GM13977 (cell line): ENCODE results near the gene KRT36.

Experiments
- DNase-seq: peaks from one replicate; pipeline ENCODE4 v3.0.0; 2012; ENCODE audit warnings: low spot score
- in situ Hi-C: fragments of 300-500 bp; cut with MboI; formaldehyde crosslinking; loops from one replicate; pipeline ENCODE4 v1.12.0; 2022; ENCODE audit warnings: low sequenced_read_pairs, low pct_unique_long_range_greater_than_20kb, mixed read lengths, inconsistent platforms; ENCODE audit not compliant: unreplicated experiment
- TF ChIP-seq, protein P1 (sequence below): IDR thresholded peaks from 2 replicates; pipeline ENCODE4 v1.5.1; 2012; ENCODE audit warnings: mild to moderate bottlenecking, control low read depth; ENCODE audit not compliant: insufficient read depth; ENCODE audit errors: extremely low read depth, missing control alignments

Gene KRT36

DNA sequence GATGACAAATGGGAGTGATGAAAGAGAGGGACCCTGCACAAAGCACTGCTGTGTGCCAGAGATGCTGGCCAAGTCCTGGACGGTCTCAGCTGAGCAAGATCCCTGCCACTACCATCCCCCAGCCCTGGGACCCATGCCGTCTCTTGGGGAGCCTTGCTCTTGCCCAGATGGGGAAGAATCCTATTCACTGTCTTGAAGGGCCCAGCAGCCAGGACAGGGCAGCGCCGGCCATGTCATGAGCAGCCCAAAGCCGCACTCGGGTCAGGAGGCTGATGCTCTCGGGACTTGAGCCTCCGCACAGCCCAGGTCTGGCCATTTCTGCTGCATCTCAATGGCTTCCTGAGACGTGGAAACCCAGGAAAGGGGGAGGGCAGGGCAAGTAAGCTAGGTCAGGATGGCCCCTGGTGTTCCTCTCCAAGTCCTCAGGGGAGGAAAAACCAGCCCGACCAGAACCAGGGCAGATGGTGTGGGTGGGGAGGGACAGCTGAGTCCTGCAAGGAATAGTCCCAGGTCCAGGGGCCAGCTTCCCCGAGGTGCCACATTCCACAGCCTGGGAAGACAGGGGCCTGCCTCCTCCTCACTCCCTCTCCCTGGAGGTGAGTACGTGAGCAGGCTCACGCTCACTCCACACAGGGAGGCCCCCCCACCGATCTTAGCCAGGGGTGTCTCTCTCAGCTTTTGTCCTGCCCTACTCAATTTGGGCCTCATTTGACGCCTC, 46.2 kb upstream of the KRT36 start:
- in situ Hi-C loops: no loop called here
- DNase-seq: no peak
- TF ChIP-seq, protein P1, sequence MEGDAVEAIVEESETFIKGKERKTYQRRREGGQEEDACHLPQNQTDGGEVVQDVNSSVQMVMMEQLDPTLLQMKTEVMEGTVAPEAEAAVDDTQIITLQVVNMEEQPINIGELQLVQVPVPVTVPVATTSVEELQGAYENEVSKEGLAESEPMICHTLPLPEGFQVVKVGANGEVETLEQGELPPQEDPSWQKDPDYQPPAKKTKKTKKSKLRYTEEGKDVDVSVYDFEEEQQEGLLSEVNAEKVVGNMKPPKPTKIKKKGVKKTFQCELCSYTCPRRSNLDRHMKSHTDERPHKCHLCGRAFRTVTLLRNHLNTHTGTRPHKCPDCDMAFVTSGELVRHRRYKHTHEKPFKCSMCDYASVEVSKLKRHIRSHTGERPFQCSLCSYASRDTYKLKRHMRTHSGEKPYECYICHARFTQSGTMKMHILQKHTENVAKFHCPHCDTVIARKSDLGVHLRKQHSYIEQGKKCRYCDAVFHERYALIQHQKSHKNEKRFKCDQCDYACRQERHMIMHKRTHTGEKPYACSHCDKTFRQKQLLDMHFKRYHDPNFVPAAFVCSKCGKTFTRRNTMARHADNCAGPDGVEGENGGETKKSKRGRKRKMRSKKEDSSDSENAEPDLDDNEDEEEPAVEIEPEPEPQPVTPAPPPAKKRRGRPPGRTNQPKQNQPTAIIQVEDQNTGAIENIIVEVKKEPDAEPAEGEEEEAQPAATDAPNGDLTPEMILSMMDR: no peak

- DNase-seq: no peak
- in situ Hi-C loops: no loop called here
- TF ChIP-seq, protein P1: no peak
Observed at GRCh38 chr17:41534899-41535546, 45.3 kb upstream of the KRT36 start.

GRCh38 chr17:41533613-41534012, 43.9 kb upstream of the KRT36 start:
- DNase-seq: no peak
- in situ Hi-C loops: no loop called here
- TF ChIP-seq, protein P1: no peak

GRCh38 chr17:41532947-41533570, 43.3 kb upstream of the KRT36 start:
- in situ Hi-C loops: no loop called here
- DNase-seq: no peak
- TF ChIP-seq, protein P1: no peak

- in situ Hi-C loops: no loop called here
- TF ChIP-seq, protein P1: no peak
- no peak for DNase-seq
Observed at GRCh38 chr17:41531993-41532392, 42.3 kb upstream of the KRT36 start.

DNA sequence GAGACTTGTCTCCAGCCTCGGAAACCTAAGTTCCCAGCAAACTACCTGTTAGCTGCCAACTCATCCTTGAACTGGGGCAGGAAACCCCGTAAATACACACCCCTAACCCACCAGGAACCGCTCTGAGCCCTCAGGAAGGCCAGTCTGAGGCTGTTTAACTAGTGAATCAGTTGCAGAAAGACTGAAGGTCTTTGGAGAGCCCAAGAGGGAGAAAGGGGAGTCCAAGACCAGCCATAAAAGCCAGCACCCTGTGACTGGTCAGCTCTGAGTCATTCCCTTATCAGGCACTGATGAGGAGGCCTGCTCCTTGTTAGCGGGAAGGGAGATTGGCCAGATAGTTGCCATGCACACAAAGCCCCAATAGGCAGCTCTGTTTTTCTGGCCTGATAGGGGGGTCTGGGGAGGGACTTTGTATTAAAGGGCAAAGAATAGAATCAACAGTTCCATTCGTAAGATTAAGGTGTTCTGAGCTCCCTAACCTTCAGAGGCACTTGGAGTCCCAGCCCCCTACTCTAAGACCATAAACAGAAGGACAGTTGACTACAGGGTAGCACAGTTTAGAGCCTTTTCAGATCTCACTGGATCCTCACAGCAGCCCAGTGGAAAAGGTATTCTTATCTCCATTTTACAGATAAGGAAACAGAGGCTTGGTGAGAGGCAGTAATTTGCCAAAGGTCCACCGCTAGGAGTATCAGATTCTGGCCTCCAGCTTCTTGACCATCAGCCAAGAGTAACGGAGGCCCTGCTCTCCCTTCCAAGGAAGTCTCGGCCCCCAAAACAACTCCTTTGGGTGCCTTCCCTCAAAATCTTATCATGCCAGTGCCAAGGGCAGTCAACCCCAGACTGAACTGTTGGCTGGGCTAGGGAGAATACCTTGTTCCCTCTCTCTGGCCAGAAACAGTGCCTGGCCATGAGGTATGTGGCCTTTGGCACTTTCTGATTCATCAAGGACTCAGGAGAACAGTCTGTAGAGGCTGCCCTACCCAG, 40.6 kb upstream of the KRT36 start:
- TF ChIP-seq, protein P1: no peak
- in situ Hi-C loops: no loop called here
- no peak for DNase-seq
